ENCODE data around the gene DNAJB12.
"Not testable (repeated sequence)": the region's sequence is repeated elsewhere in the genome, so short reads cannot be mapped to it uniquely, and the experiment has no call there.

The DNAJB12 gene

GRCh38 chr10:72298592-72299519 is 55.9 kb downstream of the DNAJB12 start:
- no peak overlapping the region for H3K4me3 ChIP-seq (ENCODE audit: low read depth, low read length)
- in situ Hi-C loops (cut with HindIII; ENCODE audit: low sequenced_read_pairs): no loop called here
- DNase-seq (ENCODE audit: low read depth): no peak
- TF ChIP-seq, protein P1, sequence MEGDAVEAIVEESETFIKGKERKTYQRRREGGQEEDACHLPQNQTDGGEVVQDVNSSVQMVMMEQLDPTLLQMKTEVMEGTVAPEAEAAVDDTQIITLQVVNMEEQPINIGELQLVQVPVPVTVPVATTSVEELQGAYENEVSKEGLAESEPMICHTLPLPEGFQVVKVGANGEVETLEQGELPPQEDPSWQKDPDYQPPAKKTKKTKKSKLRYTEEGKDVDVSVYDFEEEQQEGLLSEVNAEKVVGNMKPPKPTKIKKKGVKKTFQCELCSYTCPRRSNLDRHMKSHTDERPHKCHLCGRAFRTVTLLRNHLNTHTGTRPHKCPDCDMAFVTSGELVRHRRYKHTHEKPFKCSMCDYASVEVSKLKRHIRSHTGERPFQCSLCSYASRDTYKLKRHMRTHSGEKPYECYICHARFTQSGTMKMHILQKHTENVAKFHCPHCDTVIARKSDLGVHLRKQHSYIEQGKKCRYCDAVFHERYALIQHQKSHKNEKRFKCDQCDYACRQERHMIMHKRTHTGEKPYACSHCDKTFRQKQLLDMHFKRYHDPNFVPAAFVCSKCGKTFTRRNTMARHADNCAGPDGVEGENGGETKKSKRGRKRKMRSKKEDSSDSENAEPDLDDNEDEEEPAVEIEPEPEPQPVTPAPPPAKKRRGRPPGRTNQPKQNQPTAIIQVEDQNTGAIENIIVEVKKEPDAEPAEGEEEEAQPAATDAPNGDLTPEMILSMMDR (IDR thresholded peaks at IDR 0.05; ENCODE audit: low read depth, low read length, missing control alignments): no peak

- peak; percentile 91 for DNase-seq (ENCODE audit: low read depth)
- in situ Hi-C loops (cut with HindIII; ENCODE audit: low sequenced_read_pairs): no loop called here
- H3K4me3 ChIP-seq (ENCODE audit: low read depth, low read length): peak overlapping the region; percentile 48
- TF ChIP-seq, protein P1 (IDR thresholded peaks at IDR 0.05; ENCODE audit: low read depth, low read length, missing control alignments): no peak
These were observed 56.7 kb downstream of the DNAJB12 start for GRCh38 chr10:72297805-72298591.

GRCh38 chr10:72297281-72297804 is 57.4 kb downstream of the DNAJB12 start:
- peak overlapping the region; percentile 48 for H3K4me3 ChIP-seq (ENCODE audit: low read depth, low read length)
- TF ChIP-seq, protein P1 (IDR thresholded peaks at IDR 0.05; ENCODE audit: low read depth, low read length, missing control alignments): no peak
- DNase-seq (ENCODE audit: low read depth): peak; percentile 88
- in situ Hi-C loops (cut with HindIII; ENCODE audit: low sequenced_read_pairs): no loop called here

GRCh38 chr10:72296829-72297280 is 57.9 kb downstream of the DNAJB12 start:
- DNase-seq (ENCODE audit: low read depth); in situ Hi-C loops (cut with HindIII; ENCODE audit: low sequenced_read_pairs); H3K4me3 ChIP-seq (ENCODE audit: low read depth, low read length): not testable (repeated sequence)

GRCh38 chr10:72295330-72295910 is 59.3 kb downstream of the DNAJB12 start:
- TF ChIP-seq, protein P1 (IDR thresholded peaks at IDR 0.05; ENCODE audit: low read depth, low read length, missing control alignments): no peak
- in situ Hi-C loops (cut with HindIII; ENCODE audit: low sequenced_read_pairs): no loop called here
- no peak for DNase-seq (ENCODE audit: low read depth)
- H3K4me3 ChIP-seq (ENCODE audit: low read depth, low read length): no peak overlapping the region

DNA sequence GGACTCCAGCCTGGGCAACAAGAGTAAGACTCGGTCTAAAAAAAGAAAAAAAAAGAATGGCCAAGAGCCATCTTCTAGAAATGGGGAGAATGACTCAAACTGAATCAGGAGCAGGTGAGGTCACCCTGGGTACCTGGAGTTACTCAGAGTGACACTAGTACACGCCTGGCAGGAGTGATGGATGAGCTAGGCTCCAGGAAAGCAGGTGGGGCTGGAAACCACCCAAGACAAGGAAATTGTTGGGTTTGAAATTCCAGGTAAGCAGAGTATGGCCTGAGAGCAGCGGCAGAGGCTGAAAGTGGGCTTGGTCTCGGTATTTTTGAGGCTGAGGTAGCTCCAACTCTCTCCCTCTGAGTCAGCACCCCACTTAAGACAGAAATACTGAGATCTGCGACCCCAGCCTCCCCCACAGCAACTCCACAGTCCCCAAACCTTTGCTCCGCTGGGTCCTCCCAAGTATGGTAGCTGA is 62.5 kb downstream of the DNAJB12 start:
- H3K4me3 ChIP-seq (ENCODE audit: low read depth, low read length): no peak overlapping the region
- no peak for DNase-seq (ENCODE audit: low read depth)
- TF ChIP-seq, protein P1 (IDR thresholded peaks at IDR 0.05; ENCODE audit: low read depth, low read length, missing control alignments): no peak
- in situ Hi-C loops (cut with HindIII; ENCODE audit: low sequenced_read_pairs): no loop called here
